Glutamatergic neuron (in vitro differentiated cells): ENCODE results near the gene ELAC2. TPM values are rescaled to one million over a fixed set of nuclear protein-coding genes. Genes with fewer than 3 reads are reported as not detected.

ENCODE experiments used
- DNase-seq: peaks from one replicate; pipeline ENCODE4 v3.0.0; 2022
- H3K27ac Mint-ChIP-seq: one replicate; pipeline ENCODE4 v1.8.0; 2020; ENCODE audit warnings: mild to moderate bottlenecking, mixed read lengths, inconsistent platforms; ENCODE audit not compliant: unreplicated experiment
- H3K27me3 Mint-ChIP-seq: one replicate; pipeline ENCODE4 v1.8.0; 2020; ENCODE audit warnings: mild to moderate bottlenecking, moderate library complexity, mixed read lengths, inconsistent platforms; ENCODE audit not compliant: unreplicated experiment
- H3K36me3 Mint-ChIP-seq: one replicate; pipeline ENCODE4 v1.8.0; 2020; ENCODE audit warnings: mild to moderate bottlenecking, mixed read lengths, inconsistent platforms; ENCODE audit not compliant: unreplicated experiment
- H3K4me1 Mint-ChIP-seq: one replicate; pipeline ENCODE4 v1.8.0; 2020; ENCODE audit warnings: mild to moderate bottlenecking, low read depth, mixed read lengths, inconsistent platforms; ENCODE audit not compliant: unreplicated experiment
- H3K4me3 Mint-ChIP-seq: one replicate; pipeline ENCODE4 v1.8.0; 2020; ENCODE audit warnings: mild to moderate bottlenecking, mixed read lengths, inconsistent platforms; ENCODE audit not compliant: unreplicated experiment
- H3K9me3 Mint-ChIP-seq: one replicate; pipeline ENCODE4 v1.8.0; 2020; ENCODE audit warnings: mild to moderate bottlenecking, moderate library complexity, mixed read lengths, inconsistent platforms; ENCODE audit not compliant: unreplicated experiment
- CTCF ChIP-seq: fragments of 200-600 bp; sonication (generic); IDR thresholded peaks from one replicate; pipeline ENCODE4 v1.5.0; 2021; ENCODE audit not compliant: partially characterized antibody, unreplicated experiment
- total RNA-seq: library from RNA; stranded (reverse); fragmentation: NEBNext Ultra II Directional; extraction: Animal tissue kit (Norgen Biotek cat#: 25700); gene quantifications from one replicate; pipeline ENCODE4 v1.2.1, GENCODE V29; 2021; ENCODE audit not compliant: unreplicated experiment

The ELAC2 gene
- total RNA-seq, 1 donor from 2014 or later, result 65.7 TPM

- no peak for DNase-seq
- no peak for TF ChIP-seq CTCF
- Mint-ChIP-seq H3K27ac (no peak overlapping the region), H3K27me3 (peaks cover 6% of the 10 kb centered on the region), H3K4me1 (peaks cover 6% of the 10 kb centered on the region), H3K36me3 (no peaks in the 10 kb centered on the region), H3K4me3 (no peak overlapping the region), H3K9me3 (no peaks in the 10 kb centered on the region)
These were observed 29.3 kb upstream of the ELAC2 start for GRCh38 chr17:13047011-13047606.

GRCh38 chr17:13046361-13046760 is 28.5 kb upstream of the ELAC2 start:
- Mint-ChIP-seq H3K27ac (no peak overlapping the region), H3K36me3 (no peaks in the 10 kb centered on the region), H3K4me3 (no peak overlapping the region), H3K27me3 (peaks cover 6% of the 10 kb centered on the region), H3K4me1 (peaks cover 6% of the 10 kb centered on the region), H3K9me3 (no peaks in the 10 kb centered on the region)
- DNase-seq, result no peak
- no peak for TF ChIP-seq CTCF

- no peak for DNase-seq
- H3K36me3 Mint-ChIP-seq, result no peaks in the 10 kb centered on the region
- no peak overlapping the region for H3K27ac Mint-ChIP-seq
- peaks cover 4% of the 10 kb centered on the region for H3K27me3 Mint-ChIP-seq
- TF ChIP-seq CTCF, result no peak
- no peak overlapping the region for H3K4me3 Mint-ChIP-seq
- no peaks in the 10 kb centered on the region for H3K9me3 Mint-ChIP-seq
- H3K4me1 Mint-ChIP-seq, result peaks cover 10% of the 10 kb centered on the region
These were observed 26.8 kb upstream of the ELAC2 start for GRCh38 chr17:13044572-13045065.

GRCh38 chr17:13038931-13039665 is 21.3 kb upstream of the ELAC2 start:
- H3K27ac Mint-ChIP-seq, result peak overlapping the region; percentile 24
- peaks cover 6% of the 10 kb centered on the region for H3K9me3 Mint-ChIP-seq
- peaks cover 14% of the 10 kb centered on the region for H3K36me3 Mint-ChIP-seq
- no peak for TF ChIP-seq CTCF
- no peak for DNase-seq
- peaks cover 16% of the 10 kb centered on the region for H3K4me1 Mint-ChIP-seq
- no peak overlapping the region for H3K4me3 Mint-ChIP-seq
- no peaks in the 10 kb centered on the region for H3K27me3 Mint-ChIP-seq

- TF ChIP-seq CTCF, result no peak
- peaks cover 14% of the 10 kb centered on the region for H3K36me3 Mint-ChIP-seq
- no peak overlapping the region for H3K4me3 Mint-ChIP-seq
- H3K27ac Mint-ChIP-seq, result peak overlapping the region; percentile 7
- H3K27me3 Mint-ChIP-seq, result no peaks in the 10 kb centered on the region
- no peak for DNase-seq
- H3K9me3 Mint-ChIP-seq, result peaks cover 6% of the 10 kb centered on the region
- H3K4me1 Mint-ChIP-seq, result peaks cover 16% of the 10 kb centered on the region
These were observed 18.9 kb upstream of the ELAC2 start for GRCh38 chr17:13036751-13037150.
